Sigmoid colon (tissue), 7 donors: Measurements from ENCODE around the gene NDST1. TPM values are rescaled to one million over a fixed set of nuclear protein-coding genes. Genes with fewer than 3 reads are reported as not detected.
A peak's percentile ranks its signal among the peaks of the same experiment; 100 is the strongest.

Experiments
- DNase-seq: peaks from one replicate; pipeline ENCODE4 v3.0.0-alpha.2; 2019
- H3K27ac ChIP-seq, 4 donors: fragments of 200-600 bp; sonication (generic); one replicate each; pipeline ENCODE4 v1.5.1; 2016 to 2019; ENCODE audit warnings: mild to moderate bottlenecking in 1 of 4
- H3K27me3 ChIP-seq, 3 donors: fragments of 200-600 bp; sonication (generic); one replicate each; pipeline ENCODE4 v1.5.1; 2019; ENCODE audit warnings: mild to moderate bottlenecking in 1 of 3
- H3K36me3 ChIP-seq, 4 donors: fragments of 200-600 bp; sonication (generic); one replicate each; pipeline ENCODE4 v1.5.1; 2016 to 2019
- H3K4me1 ChIP-seq, 4 donors: fragments of 200-600 bp; sonication (generic); one replicate each; pipeline ENCODE4 v1.5.1; 2017 to 2019
- H3K4me3 ChIP-seq, 4 donors: fragments of 200-600 bp; sonication (generic); one replicate each; pipeline ENCODE4 v1.5.1; 2017 to 2019; ENCODE audit warnings: mild to moderate bottlenecking in 2 of 4, moderate library complexity in 1 of 4
- H3K9me3 ChIP-seq, 4 donors: fragments of 200-600 bp in 3 of 4; sonication (generic) in 3 of 4; one replicate each; pipeline versions ENCODE4 v1.5.1 to v1.6.1; 2013 to 2019
- CTCF ChIP-seq, 4 experiments: fragments of 450-650 bp in 3 of 4; fragments of 200-600 bp in 1 of 4; IDR thresholded peaks; one replicate each; pipeline ENCODE4 v1.5.1; 2016 to 2019; ENCODE audit warnings: antibody characterized with exemption in 4 of 4, mild to moderate bottlenecking in 3 of 4, moderate library complexity in 2 of 4
- EP300 ChIP-seq, 4 donors: sonication (generic); formaldehyde crosslinking; IDR thresholded peaks; one replicate each; pipeline ENCODE4 v1.6.1; 2017; ENCODE audit warnings: antibody characterized with exemption in 4 of 4
- POLR2A ChIP-seq, 2 donors: fragments of 450-650 bp; IDR thresholded peaks; one replicate each; pipeline ENCODE4 v1.6.1; 2016; ENCODE audit warnings: antibody characterized with exemption in 2 of 2, mild to moderate bottlenecking in 2 of 2, moderate library complexity in 2 of 2
- POLR2AphosphoS5 ChIP-seq, 4 donors: sonication (generic); formaldehyde crosslinking; IDR thresholded peaks; one replicate each; pipeline ENCODE4 v1.6.1; 2017; ENCODE audit warnings: antibody characterized with exemption in 4 of 4
- WGBS, 2 donors: extraction: QIAGEN DNeasy Blood & Tissue Kit; methylation state at CpG; one replicate each; pipeline ENCODE4 v1.1.7; 2013; 5-methylcytosine and 5-hydroxymethylcytosine counted together
- intact Hi-C: fragments of 100-400 bp; cut with DNase I; formaldehyde crosslinking; loops from one replicate; pipeline ENCODE4 v1.15.1; 2023
- polyA plus RNA-seq, 3 donors: library from polyadenylated mRNA; stranded (reverse); fragments of 200-250 nt; gene quantifications; one replicate each; pipeline ENCODE4 v1.2.3, GENCODE V29; 2013
- total RNA-seq, 4 donors: library from RNA; depleted of rRNA; stranded (reverse); fragments of >200 nt; gene quantifications; one replicate each; pipeline ENCODE4 v1.1.0, GENCODE V29; 2016
- donor health status: healthy with polysubstance abuse.
- donor health status: Bipolar disorder and iron deficiency.
- donor health status: healthy.

NDST1 gene
- total and polyA plus RNA-seq, 7 donors: 5.4 to 74.8 (median 39.4) TPM

- TF ChIP-seq EP300 (IDR thresholded peaks at IDR 0.05) (no peak), POLR2AphosphoS5 (IDR thresholded peaks at IDR 0.05) (no peak), POLR2A (IDR thresholded peaks at IDR 0.05) (no peak)
These were observed 14.8 kb downstream of the NDST1 start for GRCh38 chr5:150522504-150523414.

GRCh38 chr5:150523472-150524350 is 15.8 kb downstream of the NDST1 start:
- Histone ChIP-seq H3K27me3 (no peaks in the 10 kb centered on the region), H3K36me3 (peaks cover 5 to 29% (median 17%) of the 10 kb centered on the region in 4 donors), H3K4me3 (no peak overlapping the region), H3K4me1 (peaks cover 0 to 78% (median 54%) of the 10 kb centered on the region in 4 donors), H3K27ac (peak overlapping the region; percentile 11 to 31 (median 22)), H3K9me3 (no peaks in the 10 kb centered on the region)
- 73 to 81% methylated on average over 12 of the region's 12 CpGs for WGBS, 2 donors
- intact Hi-C loops: loop anchor here (1.0 kb wide), 2 partner anchors 34 to 64 kb away; no protein-coding TSS in a partner anchor
- no peak for DNase-seq
- TF ChIP-seq EP300 (IDR thresholded peaks at IDR 0.05) (no peak), CTCF (IDR thresholded peaks at IDR 0.05) (peak; percentile 49 to 68 (median 64)), POLR2A (IDR thresholded peaks at IDR 0.05) (no peak)

More at GRCh38 chr5:150522504-150523414, 14.8 kb downstream of the NDST1 start:
- peaks cover 0 to 87% (median 62%) of the 10 kb centered on the region in 4 donors for H3K4me1 ChIP-seq
- DNase-seq: no peak
- H3K27ac ChIP-seq: peak overlapping the region; percentile 20 to 31 (median 26)
- H3K9me3 ChIP-seq: no peaks in the 10 kb centered on the region
- no peak overlapping the region for H3K4me3 ChIP-seq
- WGBS, 2 donors: 19 to 68% methylated on average over 14 of the region's 14 CpGs
- no peaks in the 10 kb centered on the region for H3K27me3 ChIP-seq
- intact Hi-C loops: loop anchor here (1.0 kb wide), 2 partner anchors 33 to 63 kb away; no protein-coding TSS in a partner anchor
- H3K36me3 ChIP-seq: peaks cover 0 to 20% (median 10%) of the 10 kb centered on the region in 4 donors

GRCh38 chr5:150525163-150525562 is 17.2 kb downstream of the NDST1 start:
- intact Hi-C loops: no loop called here
- H3K27ac ChIP-seq: peak overlapping the region in 1 of 4 donors; percentile 20
- no peaks in the 10 kb centered on the region for H3K9me3 ChIP-seq
- no peak for DNase-seq
- H3K4me3 ChIP-seq: no peak overlapping the region
- peaks cover 0 to 70% (median 49%) of the 10 kb centered on the region in 4 donors for H3K4me1 ChIP-seq
- 90 to 92% methylated on average over 8 of the region's 8 CpGs for WGBS, 2 donors
- H3K27me3 ChIP-seq: no peaks in the 10 kb centered on the region
- H3K36me3 ChIP-seq: peaks cover 5 to 36% (median 19%) of the 10 kb centered on the region in 4 donors
- TF ChIP-seq POLR2A (IDR thresholded peaks at IDR 0.05) (no peak), EP300 (IDR thresholded peaks at IDR 0.05) (no peak), POLR2AphosphoS5 (IDR thresholded peaks at IDR 0.05) (no peak), CTCF (IDR thresholded peaks at IDR 0.05) (no peak)

GRCh38 chr5:150525781-150526180 is 17.9 kb downstream of the NDST1 start:
- intact Hi-C loops: no loop called here
- DNase-seq: no peak
- no peak for TF ChIP-seq EP300 (IDR thresholded peaks at IDR 0.05)
- no peak for TF ChIP-seq POLR2A (IDR thresholded peaks at IDR 0.05)
- no peak for TF ChIP-seq CTCF (IDR thresholded peaks at IDR 0.05)
- no peak for TF ChIP-seq POLR2AphosphoS5 (IDR thresholded peaks at IDR 0.05)
- peaks cover 5 to 36% (median 19%) of the 10 kb centered on the region in 4 donors for H3K36me3 ChIP-seq
- H3K27ac ChIP-seq: peak overlapping the region in 1 of 4 donors; percentile 20
- H3K9me3 ChIP-seq: no peaks in the 10 kb centered on the region
- H3K27me3 ChIP-seq: no peaks in the 10 kb centered on the region
- H3K4me1 ChIP-seq: peaks cover 0 to 64% (median 47%) of the 10 kb centered on the region in 4 donors
- no peak overlapping the region for H3K4me3 ChIP-seq
